Stimulated activated CD8-positive, alpha-beta memory T cell treated with anti-CD3 and anti-CD28 coated beads, Interleukin-15, amount 100 ng/mL, for 1 hour (primary cell): Measurements from ENCODE around the gene LDLRAD4.
"Not testable (repeated sequence)": the region's sequence is repeated elsewhere in the genome, so short reads cannot be mapped to it uniquely, and the experiment has no call there.

ENCODE experiments used
- DNase-seq: peaks from one replicate; pipeline ENCODE4 v3.0.0-alpha.2; 2020; ENCODE audit warnings: low read depth

LDLRAD4 gene

DNA sequence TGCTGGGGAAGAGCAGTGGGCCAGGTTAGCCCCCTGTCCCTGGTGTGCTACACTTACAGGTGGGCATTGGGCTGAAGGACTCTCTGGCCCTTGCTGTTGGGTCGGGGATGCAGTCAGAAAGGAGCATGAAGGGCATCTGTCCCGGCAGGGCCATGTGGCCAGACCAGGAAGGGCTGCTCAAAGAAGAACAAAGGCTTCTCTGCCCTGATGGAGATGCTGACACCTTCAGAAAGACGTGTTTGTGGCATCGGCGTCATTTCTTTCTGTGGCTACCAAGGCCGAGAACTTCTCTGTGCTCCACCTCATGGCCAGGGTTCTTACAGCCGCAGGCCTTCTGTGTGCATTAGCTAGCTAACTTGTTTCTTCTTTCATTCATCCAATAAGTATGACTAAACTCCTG lies 268.7 kb downstream of the LDLRAD4 start:
- no peak for DNase-seq

DNA sequence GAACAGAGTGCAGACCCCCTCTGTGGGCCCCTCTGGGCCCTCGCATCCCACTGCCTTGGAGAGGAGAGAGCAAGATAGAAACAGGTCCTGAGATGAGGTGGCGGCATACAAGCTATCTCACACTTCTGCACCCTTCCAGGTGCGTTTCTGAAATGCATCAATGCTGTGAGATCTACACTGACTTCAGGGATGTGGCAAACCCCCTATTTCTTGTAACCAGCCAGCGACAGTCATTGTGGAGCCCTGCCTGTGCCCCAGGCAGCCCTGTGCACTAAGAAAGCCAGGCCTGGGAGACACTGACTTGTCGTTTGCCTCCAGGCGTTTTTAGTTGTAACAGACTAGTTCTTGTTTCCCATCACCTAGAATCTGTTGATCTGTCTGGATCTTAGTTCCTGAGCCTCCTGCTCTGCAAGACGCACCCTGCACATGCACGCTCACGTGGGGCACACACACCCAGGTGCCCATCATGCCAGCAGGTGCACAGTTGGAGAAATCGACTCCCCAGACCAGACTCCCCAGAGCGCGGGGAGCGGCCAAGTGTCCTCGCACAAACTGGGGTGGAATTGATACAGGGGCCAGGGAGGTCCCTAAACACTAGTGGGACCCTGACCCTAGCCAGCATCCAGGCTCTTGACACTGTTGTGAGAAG lies 269.8 kb downstream of the LDLRAD4 start:
- no peak for DNase-seq

GRCh38 chr18:13489303-13489702 lies 270.7 kb downstream of the LDLRAD4 start:
- not testable (repeated sequence) for DNase-seq

DNA sequence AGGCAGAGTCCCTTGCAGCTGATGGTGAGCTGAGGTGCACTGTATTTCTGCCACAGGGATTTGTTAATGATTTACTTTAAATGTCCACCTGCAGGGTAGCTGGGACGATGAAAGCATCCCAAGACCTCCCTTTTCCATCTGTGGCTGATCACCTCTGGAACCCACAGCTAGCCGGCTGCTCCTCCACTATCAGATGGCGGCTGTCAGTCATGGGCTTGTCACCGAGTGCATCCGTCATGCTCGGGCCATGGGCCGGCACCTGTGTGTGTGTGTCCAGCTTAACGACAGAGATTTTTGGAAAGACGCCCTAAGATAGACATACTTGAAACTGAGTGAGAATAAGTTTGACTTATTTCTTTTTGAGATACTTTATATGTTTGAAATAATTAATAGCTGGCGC lies 272.6 kb downstream of the LDLRAD4 start:
- DNase-seq = no peak

- DNase-seq = no peak
Measured at GRCh38 chr18:13492314-13492713, 273.8 kb downstream of the LDLRAD4 start.

GRCh38 chr18:13493079-13493478 lies 274.5 kb downstream of the LDLRAD4 start:
- no peak for DNase-seq

GRCh38 chr18:13493725-13494124 lies 275.2 kb downstream of the LDLRAD4 start:
- DNase-seq = no peak

DNA sequence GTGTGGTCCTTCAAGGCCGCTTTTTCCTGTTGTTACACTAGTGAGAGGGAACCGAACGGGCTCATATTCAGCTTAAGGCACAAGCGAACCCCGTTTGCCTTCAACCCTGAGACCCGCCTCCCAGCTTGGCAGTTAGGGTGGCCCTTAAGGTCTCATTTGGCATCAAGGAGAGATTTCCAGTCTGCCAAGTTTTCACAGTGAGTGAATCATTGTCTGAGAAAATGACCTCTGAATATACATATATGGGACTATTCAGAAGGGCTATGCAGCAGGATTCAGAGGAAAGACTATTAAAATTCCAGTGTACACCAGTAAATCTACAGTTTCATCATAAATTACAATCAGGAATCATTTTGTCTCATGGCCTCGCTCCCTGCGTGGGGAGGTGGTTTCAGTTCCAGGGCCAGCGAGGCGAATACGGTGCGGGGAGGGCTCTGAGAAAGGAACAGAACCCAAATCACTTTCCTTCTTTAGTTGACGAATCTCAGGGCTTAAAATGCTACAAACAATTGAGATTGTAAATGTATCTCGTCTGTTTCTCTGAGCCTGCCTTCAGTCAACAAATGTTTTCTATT lies 276.4 kb downstream of the LDLRAD4 start:
- no peak for DNase-seq

DNA sequence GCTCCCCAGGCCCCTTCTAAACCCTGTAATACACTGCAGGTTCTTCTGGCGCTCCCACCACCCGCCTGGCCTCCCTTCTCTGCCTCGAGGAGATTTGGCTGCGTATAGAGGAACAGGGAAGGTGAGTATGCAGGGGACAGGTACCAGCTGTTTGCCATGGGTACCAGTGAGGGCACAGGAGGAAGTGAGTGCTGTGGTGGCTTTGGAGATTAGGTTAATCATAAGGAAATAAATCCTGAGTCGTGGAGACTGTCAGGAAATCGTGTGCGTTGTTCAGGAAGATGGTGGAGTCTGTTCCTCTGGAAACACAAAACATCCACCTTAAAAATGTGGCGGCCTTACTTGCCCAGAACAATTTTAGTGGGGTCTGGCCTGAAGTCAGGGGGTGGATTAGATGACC lies 277.4 kb downstream of the LDLRAD4 start:
- DNase-seq = no peak

- DNase-seq = no peak
Measured at GRCh38 chr18:13496691-13497281, 278.2 kb downstream of the LDLRAD4 start.

- DNase-seq = no peak
Measured at GRCh38 chr18:13499803-13500202, 281.2 kb downstream of the LDLRAD4 start.

DNA sequence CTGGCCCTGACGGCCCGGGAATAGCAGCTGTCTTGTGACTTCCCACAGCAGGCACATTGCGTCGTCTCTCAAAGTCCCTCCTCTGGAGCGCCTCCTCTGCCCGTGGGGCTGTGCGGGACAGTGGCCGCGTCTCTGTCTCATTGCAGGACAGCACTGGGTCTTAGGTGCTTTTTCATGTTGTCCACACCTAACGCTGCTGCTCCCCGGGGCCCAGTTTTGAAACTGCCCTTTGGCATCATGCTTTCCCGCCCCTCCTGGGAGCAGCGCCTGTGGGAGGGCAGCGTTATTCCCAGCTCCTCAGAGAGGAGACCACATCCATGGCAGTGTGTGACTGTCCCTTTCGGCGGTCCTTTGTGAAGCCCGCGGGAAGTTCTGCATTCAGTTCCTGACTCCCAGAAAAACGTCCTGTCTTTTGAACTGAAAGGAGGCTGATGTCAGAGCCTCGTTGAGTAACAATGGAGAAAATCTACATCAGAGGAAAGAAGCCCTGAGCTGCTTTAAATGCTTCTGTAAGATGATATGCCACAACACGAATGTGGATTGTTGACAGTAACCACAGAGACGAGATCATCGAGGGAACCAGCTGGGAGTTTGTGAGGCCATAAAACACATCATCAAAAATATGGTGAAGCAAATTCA lies 281.8 kb downstream of the LDLRAD4 start:
- no peak for DNase-seq

DNA sequence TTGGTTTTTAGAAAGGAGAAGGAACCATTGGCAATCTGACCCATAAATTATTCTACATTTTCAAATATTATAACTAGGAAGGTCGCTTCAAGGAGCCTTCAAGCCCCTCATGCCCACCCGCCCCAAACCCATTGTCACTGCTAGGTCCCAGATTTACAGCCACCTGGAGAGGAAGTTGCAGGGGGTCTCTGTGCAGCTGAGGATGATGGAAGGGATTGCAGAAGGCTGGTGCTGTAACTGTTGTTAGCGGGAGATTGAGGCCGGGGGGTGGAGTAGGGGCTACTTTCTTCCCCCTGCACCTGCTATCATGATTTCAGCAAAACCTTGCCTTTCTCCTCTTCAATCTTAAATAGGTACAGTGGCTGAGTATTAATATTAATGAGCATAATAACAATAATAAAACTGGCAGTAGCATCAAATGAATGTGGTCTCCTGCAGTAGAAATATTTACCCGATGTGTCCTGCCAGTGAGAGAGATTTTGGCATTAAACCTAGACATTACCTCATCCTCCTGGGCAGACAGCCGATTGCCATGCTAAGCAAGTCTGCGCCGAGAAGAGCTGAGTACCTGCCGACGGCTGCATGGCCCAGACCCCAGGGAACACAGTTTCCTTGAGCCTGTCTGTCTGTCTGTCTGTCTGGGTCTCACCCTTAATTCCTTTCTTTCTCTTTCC lies 282.4 kb downstream of the LDLRAD4 start:
- DNase-seq = no peak

DNA sequence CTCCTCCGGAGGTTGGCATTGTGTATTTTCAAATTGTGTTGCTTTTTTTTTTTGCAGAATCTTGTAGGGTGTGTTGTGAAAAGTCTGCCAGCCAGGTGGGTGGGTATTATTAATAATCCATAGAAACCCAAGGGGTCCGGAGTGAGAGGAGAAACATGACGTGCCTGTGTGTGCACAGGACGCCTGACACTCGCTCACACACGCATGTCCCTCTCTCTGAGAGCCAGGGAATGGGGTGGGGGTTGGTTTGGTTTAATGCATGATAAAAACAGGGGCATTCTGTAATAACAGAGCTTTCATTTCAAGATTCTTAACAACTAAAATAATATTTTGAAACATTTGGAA lies 283.0 kb downstream of the LDLRAD4 start:
- no peak for DNase-seq

- DNase-seq = no peak
Measured at GRCh38 chr18:13501891-13502290, 283.3 kb downstream of the LDLRAD4 start.

- DNase-seq = no peak
Measured at GRCh38 chr18:13502585-13502984, 284.0 kb downstream of the LDLRAD4 start.

DNA sequence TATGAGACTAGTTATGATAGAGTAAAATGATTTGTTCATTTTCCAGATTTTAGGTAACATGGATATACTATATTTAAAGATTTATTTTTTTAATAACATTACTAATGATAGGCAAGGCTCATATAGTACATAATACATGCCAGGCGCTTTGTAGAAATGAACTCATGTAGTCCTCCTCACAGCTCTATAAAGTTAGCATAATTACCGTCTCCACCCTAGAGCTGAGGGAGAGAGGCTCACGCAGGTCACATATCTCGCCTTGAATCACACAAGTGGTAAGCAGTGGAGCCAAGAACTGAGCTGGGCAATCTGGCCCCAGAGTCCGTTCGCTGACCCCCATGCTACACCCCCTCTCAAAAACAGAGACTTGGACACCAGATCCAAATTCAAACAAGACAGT lies 285.3 kb downstream of the LDLRAD4 start:
- no peak for DNase-seq

DNA sequence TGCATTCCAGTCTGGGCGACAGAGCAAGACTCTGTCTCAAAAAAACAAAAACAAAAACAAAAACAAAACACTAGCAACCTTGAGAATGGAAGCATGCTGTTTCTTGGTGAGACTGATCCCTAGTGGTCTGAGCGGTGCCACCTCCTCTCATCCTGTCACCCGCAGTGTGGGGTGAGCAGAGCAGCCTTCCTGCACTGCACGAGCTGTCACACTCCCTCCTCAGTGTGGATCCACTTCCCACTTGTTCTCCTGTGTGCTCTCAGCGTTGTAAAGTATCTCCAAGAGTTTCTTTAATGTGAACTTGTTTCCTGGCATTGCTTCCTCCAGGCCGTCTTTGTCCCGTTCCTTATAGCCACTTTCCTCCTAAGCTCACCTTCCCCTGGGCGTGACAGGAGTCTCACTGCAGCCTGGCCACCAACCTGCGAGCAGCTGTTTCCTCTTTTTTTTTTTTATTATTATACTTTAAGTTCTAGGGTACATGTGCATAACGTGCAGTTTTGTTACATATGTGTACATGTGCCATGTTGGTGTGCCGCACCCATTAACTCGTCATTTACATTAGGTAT lies 287.3 kb downstream of the LDLRAD4 start:
- DNase-seq = no peak

- no peak for DNase-seq
Measured at GRCh38 chr18:13510594-13510993, 292.0 kb downstream of the LDLRAD4 start.

- DNase-seq = no peak
Measured at GRCh38 chr18:13511961-13512577, 293.5 kb downstream of the LDLRAD4 start.

DNA sequence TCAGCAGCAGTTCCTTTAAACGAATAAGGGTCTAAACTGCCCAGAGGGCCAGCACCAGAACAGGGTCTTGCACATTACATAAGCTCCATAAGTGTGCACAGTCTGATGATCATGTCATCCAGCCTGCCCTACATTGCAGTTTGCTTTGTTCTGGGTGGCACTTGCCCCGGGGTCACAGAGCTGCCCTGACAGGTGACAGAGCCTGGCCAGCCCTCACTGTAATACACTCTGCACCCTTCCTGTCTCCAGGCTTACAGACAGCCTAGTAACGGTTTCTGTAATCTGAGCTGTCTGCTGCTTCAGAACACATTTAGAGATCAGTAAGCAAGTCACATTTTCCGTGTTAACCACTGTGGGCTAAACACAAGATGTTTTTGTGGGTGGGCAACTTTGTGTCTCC lies 294.5 kb downstream of the LDLRAD4 start:
- no peak for DNase-seq

DNA sequence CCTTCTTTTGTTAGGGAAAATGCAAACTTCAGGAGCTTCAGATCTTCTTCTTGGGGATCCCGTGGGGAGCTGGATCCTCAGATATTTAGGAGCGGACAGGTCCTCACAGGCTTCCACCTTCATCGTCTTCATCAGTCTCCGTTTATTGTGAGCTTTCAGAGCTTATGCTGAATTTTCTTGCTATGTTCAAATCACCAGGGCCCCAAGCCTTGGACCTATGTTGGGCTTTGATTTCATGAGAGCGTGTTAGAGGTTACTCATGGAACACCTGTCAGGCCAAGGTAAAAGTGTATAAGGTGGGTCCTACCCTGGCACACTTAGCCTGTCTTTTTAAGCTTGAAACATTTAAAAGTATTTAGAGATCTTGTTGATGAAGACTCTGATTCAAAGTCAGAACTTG lies 294.9 kb downstream of the LDLRAD4 start:
- DNase-seq = no peak
